Left cardiac atrium (tissue), 4 donors: ENCODE measurements around the gene TTC31. TPM values are rescaled to one million over a fixed set of nuclear protein-coding genes. Genes with fewer than 3 reads are reported as not detected.
"Not testable (repeated sequence)": the region's sequence is repeated elsewhere in the genome, so short reads cannot be mapped to it uniquely, and the experiment has no call there.

Source experiments
- ATAC-seq, 2 donors: fragments of 200-7000 bp; cut with Tn5 transposase; one replicate each; pipeline ENCODE4 v1.9.1; 2020; ENCODE audit warnings: mild to moderate bottlenecking in 2 of 2, moderate library complexity in 2 of 2
- DNase-seq: peaks from one replicate; pipeline ENCODE4 v3.0.0-alpha.2; 2020
- intact Hi-C, 2 donors: fragments of 100-400 bp; cut with DNase I; formaldehyde crosslinking; loops; one replicate each; pipeline versions ENCODE4 v1.14.1 to v1.15.1; 2022 to 2023
- long read RNA-seq: library from polyadenylated mRNA; unstranded; transcript quantifications from one replicate; pipeline ENCODE4 v2.0.0, GENCODE V29; 2021
- total RNA-seq, 2 donors: library from RNA; stranded (reverse); fragmentation: NEBNext Ultra II Directional; extraction: Animal tissue kit (Norgen Biotek cat#: 25700); gene quantifications; one replicate each; pipeline ENCODE4 v1.2.1, GENCODE V29; 2021
- donor health status: DM: no; HTN: yes; CAD: no.
- donor health status: DM: no; HTN: yes; CAD: no; lungs with severe emphysema.
- donor health status: DM: yes; HTN: yes; CAD: no.
- donor health status: Dilated cardiomyopathy.

Gene TTC31
- total RNA-seq = 10 to 100 TPM; 11.9 TPM
- long read RNA-seq, partial matches to known transcripts = 1 of 10 reads
- long read RNA-seq, other reads (novel, unspliced or antisense) = 9 of 10 reads

DNA sequence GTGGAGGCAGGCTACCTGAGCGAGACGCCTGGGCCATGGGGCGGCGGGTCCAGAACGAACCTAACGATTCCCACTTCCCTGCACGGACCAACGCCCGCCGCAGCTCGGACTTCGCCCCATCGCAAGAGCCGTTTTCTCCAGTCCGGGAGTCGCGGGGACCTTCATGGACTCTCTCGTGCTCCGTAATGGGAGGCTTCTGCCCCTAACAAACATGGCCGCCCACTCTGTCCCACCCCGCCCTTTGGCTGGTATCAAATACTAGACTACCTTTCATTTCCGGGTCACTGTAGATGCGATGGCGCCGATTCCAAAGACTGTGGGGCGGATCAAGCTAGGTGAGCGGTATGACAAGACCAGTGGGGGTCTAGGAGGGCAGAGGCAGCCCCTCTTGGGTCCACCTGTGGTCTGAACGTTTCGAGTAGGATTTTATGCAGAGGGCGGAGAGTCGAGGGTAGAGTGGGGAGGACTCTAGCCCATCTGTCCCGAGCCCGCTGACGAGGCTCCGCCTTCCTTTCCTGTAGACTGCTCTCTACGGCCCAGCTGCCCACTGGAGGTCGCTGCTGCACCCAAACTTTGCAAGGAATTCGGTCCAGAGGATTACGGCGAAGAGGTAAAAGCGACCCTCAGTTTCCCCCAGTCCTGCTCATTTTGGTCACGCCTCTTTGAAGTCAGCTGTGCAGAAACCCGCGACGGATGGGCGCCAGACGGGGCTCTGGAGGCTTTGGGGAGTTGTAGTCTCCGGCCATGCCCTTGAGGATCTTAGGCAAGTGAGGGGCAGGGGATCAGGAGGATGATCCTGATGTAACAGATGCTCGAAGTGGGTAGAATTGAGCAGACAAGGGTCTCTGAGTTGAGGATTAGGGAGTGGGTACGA, at the start of gene TTC31, which contains the start of gene CCDC142:
Gene TTC31 (plus strand): TSS at position 281 of the 874 bp plus-strand sequence. CDS start 15 bp downstream, at position 296.
Gene CCDC142 (minus strand): TSS at position 198 of the 874 bp plus-strand sequence. CDS start 161 bp downstream, at position 37.
- intact Hi-C loops = loop anchor here (2.0 to 10.0 kb wide), 2 partner anchors 102 to 104 kb away; no protein-coding TSS in a partner anchor
- DNase-seq (peak; percentile 97), ATAC-seq (peak; percentile 98 to 99)

- no peak for ATAC-seq
- intact Hi-C loops = no loop called here
- no peak for DNase-seq
Observed at GRCh38 chr2:74436111-74436805, 46.6 kb upstream of the TTC31 start.

DNA sequence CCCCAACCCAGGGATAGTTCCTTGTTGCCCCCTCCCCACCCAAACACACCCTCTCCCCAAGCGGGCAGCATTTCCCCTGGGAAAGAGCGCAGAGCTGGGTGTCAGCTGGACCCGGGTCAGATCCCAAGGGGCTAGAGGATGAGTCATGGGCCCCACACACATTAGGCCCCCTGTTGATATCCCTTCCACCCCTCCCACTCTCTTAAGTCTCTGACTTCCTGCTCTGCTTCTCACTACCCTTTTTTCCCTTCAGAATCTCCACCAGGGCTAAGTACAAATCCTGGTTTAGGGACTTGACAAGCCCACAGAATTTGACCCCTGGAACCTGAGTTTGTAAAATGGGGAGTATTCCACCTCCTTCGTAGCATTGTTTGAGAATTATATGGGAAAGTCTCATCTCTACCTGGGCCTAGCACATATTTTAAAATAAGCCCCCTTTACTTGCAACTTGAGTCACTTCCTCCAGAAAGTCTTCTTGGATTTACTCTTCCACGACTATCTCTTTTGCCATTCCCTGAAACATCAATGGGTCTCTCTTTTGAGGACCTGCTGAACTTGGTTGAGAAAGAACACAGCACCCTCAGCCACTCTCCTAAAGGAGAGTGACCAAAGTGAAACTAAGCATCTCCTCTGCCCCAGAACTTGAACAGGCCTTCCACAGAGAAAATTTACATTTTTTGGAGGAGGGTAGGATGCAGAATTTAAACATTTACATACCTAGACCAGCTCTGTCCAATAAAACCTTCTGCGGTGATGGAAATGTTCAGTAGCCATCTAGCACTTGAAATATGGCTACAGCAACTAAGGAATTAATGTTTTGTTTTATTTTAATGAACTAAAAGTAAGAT, 45.8 kb upstream of the TTC31 start:
- ATAC-seq (no peak), DNase-seq (no peak)
- intact Hi-C loops = no loop called here

DNA sequence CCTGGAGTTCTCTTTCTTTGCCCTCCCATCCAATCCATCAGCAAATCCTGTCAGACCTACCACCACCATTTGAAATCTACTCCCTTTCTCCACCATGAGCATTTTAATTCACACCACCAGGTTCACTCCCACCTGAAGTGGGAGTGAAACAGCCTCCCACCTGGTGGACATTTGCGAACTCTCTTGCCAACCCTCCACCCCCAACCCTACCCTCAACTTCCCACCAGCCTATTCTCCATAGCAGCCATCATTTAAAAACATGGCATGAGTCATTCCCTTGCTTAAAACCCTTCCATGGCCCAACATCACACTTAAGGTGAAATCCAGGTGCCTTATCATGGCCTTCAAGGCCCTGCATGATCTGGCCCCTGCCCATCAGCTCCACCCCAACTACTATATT, 44.6 kb upstream of the TTC31 start:
- no peak for DNase-seq
- ATAC-seq = no peak
- intact Hi-C loops = no loop called here

GRCh38 chr2:74439373-74439772, 43.5 kb upstream of the TTC31 start:
- no peak for ATAC-seq
- intact Hi-C loops = no loop called here
- no peak for DNase-seq

GRCh38 chr2:74439803-74440377, 43.0 kb upstream of the TTC31 start:
- ATAC-seq (peak; percentile 48 to 56), DNase-seq (peak; percentile 86)
- intact Hi-C loops = no loop called here

GRCh38 chr2:74440378-74441169, 42.3 kb upstream of the TTC31 start:
- intact Hi-C loops = no loop called here
- DNase-seq = peak; percentile 93
- ATAC-seq = peak; percentile 94 to 95

DNA sequence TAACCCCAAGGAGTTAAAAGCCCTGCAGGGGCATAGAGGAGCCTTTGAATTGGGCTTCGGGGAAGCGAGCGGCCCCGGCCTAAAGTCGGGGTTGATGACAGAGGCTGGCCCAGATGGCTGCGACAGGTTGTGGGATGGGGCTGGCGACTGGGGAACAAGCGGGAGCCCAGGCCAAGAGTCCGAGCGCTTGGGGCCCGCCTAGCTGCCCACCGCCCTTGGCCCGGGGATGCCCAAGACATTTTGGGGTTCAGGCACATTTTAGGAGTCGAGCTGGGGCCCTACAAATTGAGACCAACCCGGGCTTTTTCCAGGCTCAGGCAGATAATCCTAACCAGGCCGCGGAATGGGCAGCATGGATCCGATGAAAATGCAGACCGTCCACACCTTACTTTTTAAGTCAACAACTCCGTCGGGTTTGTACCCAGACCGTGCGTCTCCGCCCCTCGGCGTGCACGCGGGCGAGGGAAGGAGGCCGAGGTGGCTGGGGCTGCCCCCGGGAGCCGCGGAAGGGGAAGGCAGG, 41.7 kb upstream of the TTC31 start:
- DNase-seq = no peak
- ATAC-seq = peak; percentile 4 to 6
- intact Hi-C loops = no loop called here

DNA sequence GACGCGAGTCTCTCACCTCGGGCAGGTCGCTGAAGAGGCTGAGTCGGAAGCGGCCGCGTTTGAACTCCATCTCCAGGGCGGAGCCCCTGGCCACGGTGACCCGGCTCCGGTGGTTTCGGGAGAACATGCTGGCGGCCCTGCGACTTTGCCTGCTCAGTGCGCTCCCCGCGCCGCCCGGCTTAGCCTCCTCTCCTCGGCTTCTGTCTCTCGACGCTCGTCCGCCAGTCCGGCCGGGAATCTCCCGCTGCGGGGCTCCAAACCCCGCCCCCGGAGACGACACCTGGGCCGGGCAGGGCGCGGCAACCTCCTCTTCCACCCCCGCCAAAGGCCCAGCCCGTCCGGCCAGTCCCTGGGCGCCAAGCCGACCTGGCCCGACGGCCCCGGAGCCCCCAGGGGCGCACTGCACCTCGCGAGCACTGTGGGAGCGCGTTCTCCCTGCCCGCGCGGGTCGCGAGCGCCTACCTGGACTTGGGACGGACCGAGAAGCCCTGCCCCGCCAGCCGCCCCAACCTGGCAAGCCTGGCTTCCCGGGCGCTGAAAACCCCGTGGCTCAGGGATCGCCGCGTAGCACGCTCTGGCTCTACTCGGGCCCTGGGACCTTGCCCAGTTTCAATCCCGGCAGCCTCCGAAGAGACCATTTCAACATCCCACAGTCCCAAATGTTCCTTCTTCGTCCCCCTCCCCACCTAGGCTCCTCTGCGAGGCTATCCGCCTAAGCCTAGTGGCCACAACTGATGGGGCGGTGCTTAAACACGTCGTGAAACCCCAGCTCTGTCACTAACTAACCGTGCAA, 41.0 kb upstream of the TTC31 start, which contains the start of gene RTKN:
Gene RTKN (minus strand): TSS at position 248 of the 793 bp plus-strand sequence. CDS start 121 bp downstream, at position 127.
- DNase-seq (peak; percentile 68), ATAC-seq (peak; percentile 14 to 30)
- intact Hi-C loops = no loop called here

DNA sequence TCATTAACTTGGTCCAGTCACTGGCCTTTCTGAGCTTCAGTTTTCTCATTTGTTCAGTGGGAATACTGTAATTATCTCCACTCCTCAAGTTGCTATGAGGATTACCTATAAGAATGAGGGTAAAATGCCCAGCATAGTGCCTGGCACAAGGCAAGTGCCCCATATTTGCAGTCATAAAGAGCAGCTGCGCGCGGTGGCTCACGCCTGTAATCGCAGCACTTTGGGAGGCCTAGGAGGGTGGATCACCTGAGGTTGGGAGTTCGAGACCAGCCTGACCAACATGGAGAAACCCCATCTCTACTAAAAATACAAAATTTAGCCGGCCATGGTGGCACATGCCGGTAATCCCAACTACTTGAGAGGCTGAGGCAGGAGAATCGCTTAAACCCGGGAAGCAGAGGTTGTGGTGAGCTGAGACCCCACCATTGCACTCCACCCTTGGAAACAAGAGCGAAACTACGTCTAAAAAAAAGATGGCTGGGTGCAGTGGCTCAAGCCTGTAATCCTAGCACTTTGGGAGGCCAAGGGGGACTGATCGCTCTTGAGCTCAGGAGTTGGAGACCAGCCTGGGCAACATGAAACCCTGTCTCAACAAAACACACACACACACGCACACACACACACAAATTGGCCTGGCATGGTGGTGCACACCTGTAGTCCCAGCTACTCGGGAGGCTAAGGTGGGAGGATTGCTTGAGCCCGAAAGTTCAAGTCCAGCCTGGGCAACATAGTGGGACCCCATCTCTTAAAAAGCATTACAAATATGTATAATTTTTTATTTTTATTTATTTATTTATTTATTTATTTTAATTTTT, 40.2 kb upstream of the TTC31 start:
- intact Hi-C loops, ATAC-seq, DNase-seq: not testable (repeated sequence)

GRCh38 chr2:74444498-74445318, 38.2 kb upstream of the TTC31 start:
- no peak for ATAC-seq
- DNase-seq = no peak
- intact Hi-C loops = no loop called here

- intact Hi-C loops = no loop called here
- DNase-seq = no peak
- ATAC-seq = no peak
Observed at GRCh38 chr2:74447230-74447999, 35.5 kb upstream of the TTC31 start.

- ATAC-seq (no peak), DNase-seq (no peak)
- intact Hi-C loops = no loop called here
Observed at GRCh38 chr2:74448771-74449170, 34.1 kb upstream of the TTC31 start.

DNA sequence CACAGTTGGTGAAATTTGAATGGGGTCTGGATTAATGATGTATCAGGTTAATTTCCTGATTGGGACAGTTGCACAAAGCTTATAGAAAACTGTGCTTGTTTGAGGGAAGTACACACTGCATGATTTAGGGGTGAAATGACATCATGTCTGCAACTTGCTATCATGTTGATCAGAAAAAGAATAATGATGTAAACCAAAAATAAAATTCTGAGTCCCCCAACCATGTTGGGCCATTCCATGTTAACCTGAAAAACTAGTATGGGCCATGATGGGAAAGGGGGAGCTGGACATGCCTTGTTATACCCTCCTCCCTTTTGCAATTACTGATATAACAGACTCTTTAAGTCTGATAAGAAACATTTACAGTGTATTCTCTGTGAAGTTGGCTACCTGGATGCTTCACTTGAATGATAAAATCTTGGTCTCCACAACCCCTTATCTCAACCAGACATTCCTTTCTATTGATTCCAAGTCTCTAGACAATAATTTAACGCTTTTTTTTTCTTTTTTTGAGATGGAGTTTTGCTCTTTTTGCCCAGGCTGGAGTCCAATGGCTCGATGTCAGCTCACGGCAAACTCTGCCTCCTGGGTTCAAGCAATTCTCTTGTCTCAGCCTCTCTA, 32.2 kb upstream of the TTC31 start:
- intact Hi-C loops = no loop called here
- no peak for ATAC-seq

More for the DNA sequence above, 32.2 kb upstream of the TTC31 start:
- no peak for DNase-seq
